Measurements from ENCODE around the gene AGAP3.

AGAP3 gene

GRCh38 chr7:151059367-151060112, 26.7 kb upstream of the AGAP3 start, which contains the start of gene SLC4A2:
Gene SLC4A2, plus strand, starts transcription at chr7:151059589. Its CDS starts 2,399 bp downstream, at chr7:151061988.
- FAIRE-seq (peak; percentile 86), DNase-seq (ENCODE audit: insufficient read length) (peak; percentile 96)
- TF ChIP-seq TAF1 (IDR thresholded peaks at IDR 0.05; ENCODE audit: borderline replicate concordance, low read depth, low read length) = no peak
- TF ChIP-seq POLR2AphosphoS5 (IDR thresholded peaks at IDR 0.05; ENCODE audit: low read depth, low read length) = no peak
- peak; percentile 35; the same call in 1 of the 2 replicates for TF ChIP-seq POLR2A (IDR thresholded peaks at IDR 0.05; ENCODE audit: low read depth, low read length)

- no peak for DNase-seq (ENCODE audit: insufficient read length)
- FAIRE-seq = no peak
- TF ChIP-seq POLR2AphosphoS5 (IDR thresholded peaks at IDR 0.05; ENCODE audit: low read depth, low read length) = no peak
- no peak for TF ChIP-seq POLR2A (IDR thresholded peaks at IDR 0.05; ENCODE audit: low read depth, low read length)
- no peak for TF ChIP-seq TAF1 (IDR thresholded peaks at IDR 0.05; ENCODE audit: borderline replicate concordance, low read depth, low read length)
These were observed 26.2 kb upstream of the AGAP3 start for GRCh38 chr7:151060113-151060415.

DNA sequence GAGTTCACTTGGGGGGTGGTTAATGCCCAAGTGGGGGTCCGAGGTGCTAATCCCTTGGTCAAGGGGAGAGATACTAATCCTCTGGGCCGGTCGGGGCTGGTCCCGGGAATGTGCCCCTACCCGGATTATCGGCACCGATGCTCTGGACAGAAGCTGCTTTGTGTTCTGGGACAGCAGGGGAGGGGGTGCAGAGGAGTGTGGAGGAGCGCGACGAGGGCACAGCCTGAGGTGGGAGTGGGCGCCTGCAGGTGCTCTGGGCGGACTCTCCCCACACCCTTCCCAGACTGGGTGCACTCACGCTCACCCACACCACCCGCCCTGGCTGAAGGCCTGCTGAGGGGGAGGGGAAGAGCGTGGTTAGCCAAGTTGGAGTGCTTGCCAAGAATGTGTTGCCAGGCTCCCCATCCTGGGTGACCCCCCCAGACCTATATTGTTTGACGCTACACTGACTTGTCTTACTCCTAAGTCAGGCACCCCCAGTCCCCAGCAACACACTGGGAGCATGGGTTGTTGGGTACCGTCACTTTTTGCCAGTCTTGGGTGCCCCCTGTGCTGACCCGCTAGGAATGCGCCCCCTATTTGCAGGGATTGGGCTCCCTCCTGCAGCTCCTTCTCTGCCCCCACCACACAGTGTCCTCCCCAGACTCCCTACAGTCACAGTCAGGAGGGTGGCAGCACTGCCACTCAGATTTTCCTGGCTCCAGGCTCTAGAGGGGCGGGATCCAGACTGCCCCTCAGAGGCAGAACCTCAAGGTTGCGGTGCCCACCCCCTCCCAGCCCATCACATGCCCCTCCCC, 25.7 kb upstream of the AGAP3 start:
- FAIRE-seq (no peak), DNase-seq (ENCODE audit: insufficient read length) (no peak)
- TF ChIP-seq TAF1 (IDR thresholded peaks at IDR 0.05; ENCODE audit: borderline replicate concordance, low read depth, low read length) = no peak
- no peak for TF ChIP-seq POLR2AphosphoS5 (IDR thresholded peaks at IDR 0.05; ENCODE audit: low read depth, low read length)
- no peak for TF ChIP-seq POLR2A (IDR thresholded peaks at IDR 0.05; ENCODE audit: low read depth, low read length)

GRCh38 chr7:151061213-151062110, 24.8 kb upstream of the AGAP3 start:
- no peak for TF ChIP-seq POLR2A (IDR thresholded peaks at IDR 0.05; ENCODE audit: low read depth, low read length)
- no peak for TF ChIP-seq POLR2AphosphoS5 (IDR thresholded peaks at IDR 0.05; ENCODE audit: low read depth, low read length)
- TF ChIP-seq TAF1 (IDR thresholded peaks at IDR 0.05; ENCODE audit: borderline replicate concordance, low read depth, low read length) = no peak
- DNase-seq (ENCODE audit: insufficient read length) = no peak
- no peak for FAIRE-seq

GRCh38 chr7:151062111-151062398, 24.2 kb upstream of the AGAP3 start:
- no peak for DNase-seq (ENCODE audit: insufficient read length)
- TF ChIP-seq TAF1 (IDR thresholded peaks at IDR 0.05; ENCODE audit: borderline replicate concordance, low read depth, low read length) = no peak
- FAIRE-seq = no peak

GRCh38 chr7:151062399-151063211, 23.7 kb upstream of the AGAP3 start:
- DNase-seq (ENCODE audit: insufficient read length) = no peak
- TF ChIP-seq POLR2AphosphoS5 (IDR thresholded peaks at IDR 0.05; ENCODE audit: low read depth, low read length) = no peak
- TF ChIP-seq POLR2A (IDR thresholded peaks at IDR 0.05; ENCODE audit: low read depth, low read length) = no peak
- no peak for TF ChIP-seq TAF1 (IDR thresholded peaks at IDR 0.05; ENCODE audit: borderline replicate concordance, low read depth, low read length)
- no peak for FAIRE-seq

DNA sequence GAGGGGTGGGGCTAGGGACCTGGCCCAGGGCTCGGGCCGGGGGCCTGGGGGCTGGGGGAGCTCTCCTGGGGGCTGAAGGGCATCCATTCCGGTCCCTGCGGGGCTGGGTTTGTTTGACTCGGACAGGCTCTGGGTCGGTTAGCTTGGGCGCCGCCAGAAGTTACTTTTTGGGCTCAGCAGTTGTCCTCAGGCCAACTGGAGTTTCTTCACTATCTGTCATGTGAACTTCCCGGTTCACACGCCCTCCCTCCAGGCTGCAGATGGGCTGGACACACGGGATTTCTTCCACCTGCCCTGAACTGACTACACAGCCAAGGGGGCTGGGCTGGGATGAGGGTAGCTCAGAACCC, 23.1 kb upstream of the AGAP3 start:
- FAIRE-seq = no peak

GRCh38 chr7:151064454-151064853, 21.8 kb upstream of the AGAP3 start:
- DNase-seq (ENCODE audit: insufficient read length) (no peak), FAIRE-seq (no peak)
- TF ChIP-seq POLR2AphosphoS5 (IDR thresholded peaks at IDR 0.05; ENCODE audit: low read depth, low read length) = no peak
- TF ChIP-seq TAF1 (IDR thresholded peaks at IDR 0.05; ENCODE audit: borderline replicate concordance, low read depth, low read length) = no peak
- no peak for TF ChIP-seq POLR2A (IDR thresholded peaks at IDR 0.05; ENCODE audit: low read depth, low read length)

More for the DNA sequence above, 23.1 kb upstream of the AGAP3 start:
- DNase-seq (ENCODE audit: insufficient read length) = no peak
- TF ChIP-seq TAF1 (IDR thresholded peaks at IDR 0.05; ENCODE audit: borderline replicate concordance, low read depth, low read length) = no peak

- DNase-seq (ENCODE audit: insufficient read length) (no peak), FAIRE-seq (no peak)
- TF ChIP-seq TAF1 (IDR thresholded peaks at IDR 0.05; ENCODE audit: borderline replicate concordance, low read depth, low read length) = no peak
- TF ChIP-seq POLR2AphosphoS5 (IDR thresholded peaks at IDR 0.05; ENCODE audit: low read depth, low read length) = no peak
- TF ChIP-seq POLR2A (IDR thresholded peaks at IDR 0.05; ENCODE audit: low read depth, low read length) = no peak
These were observed 21.3 kb upstream of the AGAP3 start for GRCh38 chr7:151064993-151065392.

DNA sequence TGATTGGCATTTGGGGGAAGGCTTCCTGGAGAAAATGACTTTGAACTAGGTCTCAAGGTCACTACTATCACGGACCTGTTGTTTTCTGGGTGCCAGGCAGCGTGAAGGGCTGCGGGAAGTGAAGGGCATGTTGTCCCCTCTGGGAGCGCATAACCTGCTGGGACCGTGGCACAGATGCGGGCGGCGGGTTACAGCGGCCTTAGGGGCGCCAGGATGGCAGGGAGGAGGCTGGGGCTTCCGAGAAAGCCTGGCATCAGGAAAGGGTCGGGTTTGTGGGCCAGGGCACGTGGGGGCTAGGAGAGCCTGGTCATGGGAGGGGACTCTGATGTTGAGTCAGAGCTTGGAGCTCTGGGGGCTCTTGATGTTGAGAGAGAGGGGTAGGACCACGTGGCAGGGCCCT, 20.8 kb upstream of the AGAP3 start:
- DNase-seq (ENCODE audit: insufficient read length) = no peak
- FAIRE-seq = no peak
- TF ChIP-seq TAF1 (IDR thresholded peaks at IDR 0.05; ENCODE audit: borderline replicate concordance, low read depth, low read length) = no peak
- TF ChIP-seq POLR2A (IDR thresholded peaks at IDR 0.05; ENCODE audit: low read depth, low read length) = no peak
- no peak for TF ChIP-seq POLR2AphosphoS5 (IDR thresholded peaks at IDR 0.05; ENCODE audit: low read depth, low read length)

All from GM12892 (cell line).